GM21723 (cell line): ENCODE results near the gene CABP4.
"Not testable (repeated sequence)": the region's sequence is repeated elsewhere in the genome, so short reads cannot be mapped to it uniquely, and the experiment has no call there.

Experiments
- ATAC-seq: cut with Tn5 transposase; IDR thresholded peaks from one replicate; pipeline ENCODE4 v1.9.1; 2021; ENCODE audit warnings: mild to moderate bottlenecking, moderate library complexity; ENCODE audit not compliant: unreplicated experiment

The CABP4 gene

GRCh38 chr11:67452141-67452952 is 2.8 kb upstream of the CABP4 start, which contains the start of gene GPR152:
TSS of gene GPR152 (minus strand) at chr11:67452729. CDS start at chr11:67452724, 5 bp downstream.
- no peak for ATAC-seq

GRCh38 chr11:67453816-67454732 is 1.1 kb upstream of the CABP4 start:
- no peak for ATAC-seq

GRCh38 chr11:67456068-67456705 is 1.0 kb downstream of the CABP4 start:
- ATAC-seq: no peak

GRCh38 chr11:67457453-67457852 is 2.3 kb downstream of the CABP4 start:
- ATAC-seq: no peak

GRCh38 chr11:67458266-67458665 is 3.1 kb downstream of the CABP4 start:
- no peak for ATAC-seq

GRCh38 chr11:67463186-67463585 is 8.0 kb downstream of the CABP4 start:
- ATAC-seq: no peak

GRCh38 chr11:67463680-67464410 is 8.7 kb downstream of the CABP4 start:
- ATAC-seq: no peak

GRCh38 chr11:67464411-67465188 is 9.4 kb downstream of the CABP4 start:
- ATAC-seq: peak; percentile 51

- ATAC-seq: no peak
Measured at GRCh38 chr11:67465189-67465510, 10.0 kb downstream of the CABP4 start.

GRCh38 chr11:67465530-67465929 is 10.4 kb downstream of the CABP4 start:
- ATAC-seq: not testable (repeated sequence)

- no peak for ATAC-seq
Measured at GRCh38 chr11:67466367-67466766, 11.2 kb downstream of the CABP4 start.

- no peak for ATAC-seq
Measured at GRCh38 chr11:67466962-67467771, 12.0 kb downstream of the CABP4 start.

GRCh38 chr11:67468056-67468455 is 12.9 kb downstream of the CABP4 start:
- ATAC-seq: no peak

GRCh38 chr11:67468456-67468758 is 13.3 kb downstream of the CABP4 start:
- no peak for ATAC-seq

GRCh38 chr11:67468759-67469507 is 13.8 kb downstream of the CABP4 start, which contains the start of gene TMEM134:
TSS of gene TMEM134 (minus strand) at chr11:67469251. CDS start at chr11:67469192, 59 bp downstream.
- ATAC-seq: peak; percentile 69

- ATAC-seq: no peak
Measured at GRCh38 chr11:67469508-67469811, 14.3 kb downstream of the CABP4 start.

- no peak for ATAC-seq
Measured at GRCh38 chr11:67470337-67471002, 15.3 kb downstream of the CABP4 start.

- no peak for ATAC-seq
Measured at GRCh38 chr11:67472882-67473281, 17.7 kb downstream of the CABP4 start.
